Omental fat pad (tissue), 4 donors: Measurements from ENCODE around the gene ZNF526. TPM values are rescaled to one million over a fixed set of nuclear protein-coding genes. Genes with fewer than 3 reads are reported as not detected.

Source experiments
- ATAC-seq: fragments of 150-250 bp; one replicate; pipeline ENCODE4 v1.9.1; 2016; ENCODE audit warnings: mild to moderate bottlenecking, moderate library complexity; ENCODE audit not compliant: low FRiP score
- DNase-seq: peaks from one replicate; pipeline ENCODE4 v3.0.0-alpha.2; 2019; ENCODE audit warnings: low spot score
- CTCF ChIP-seq, 3 donors: fragments of 450-650 bp; IDR thresholded peaks; one replicate each; pipeline ENCODE4 v1.5.1; 2016 to 2017; ENCODE audit warnings: antibody characterized with exemption in 3 of 3, mild to moderate bottlenecking in 3 of 3, moderate library complexity in 2 of 3
- total RNA-seq, 4 donors: library from RNA; depleted of rRNA; stranded (reverse); fragments of >200 nt; gene quantifications; one replicate each; pipeline ENCODE4 v1.1.0, GENCODE V29; 2016

Gene ZNF526
- total RNA-seq, 4 donors from 2014 or later: 3.2 to 7.6 (median 5.7) TPM

DNA sequence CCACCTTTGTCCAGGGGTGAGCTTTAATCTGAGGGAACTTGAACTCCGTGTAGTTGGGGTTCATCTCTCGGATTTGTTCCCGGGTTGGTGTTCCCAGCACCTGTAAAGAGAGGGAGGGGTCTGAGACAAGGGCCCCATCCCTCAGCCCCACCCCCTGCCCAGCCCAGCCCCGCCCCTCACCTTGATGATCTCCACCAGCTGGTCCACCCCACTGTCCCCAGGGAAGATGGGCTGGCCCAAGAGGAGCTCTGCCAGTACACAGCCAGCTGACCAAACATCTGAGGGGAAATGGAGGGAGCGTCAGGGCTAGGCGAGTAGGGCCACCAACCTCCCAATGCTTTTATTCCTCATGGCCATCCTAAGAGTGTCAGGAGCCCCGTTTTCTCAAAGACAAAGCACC, 13.0 kb downstream of the ZNF526 start:
- DNase-seq (no peak), ATAC-seq (no peak)
- no peak for TF ChIP-seq CTCF (IDR thresholded peaks at IDR 0.05)

GRCh38 chr19:42233678-42234292, 13.7 kb downstream of the ZNF526 start:
- DNase-seq: no peak
- no peak for ATAC-seq
- TF ChIP-seq CTCF (IDR thresholded peaks at IDR 0.05): no peak

GRCh38 chr19:42234364-42234763, 14.3 kb downstream of the ZNF526 start:
- no peak for ATAC-seq
- TF ChIP-seq CTCF (IDR thresholded peaks at IDR 0.05): no peak

DNA sequence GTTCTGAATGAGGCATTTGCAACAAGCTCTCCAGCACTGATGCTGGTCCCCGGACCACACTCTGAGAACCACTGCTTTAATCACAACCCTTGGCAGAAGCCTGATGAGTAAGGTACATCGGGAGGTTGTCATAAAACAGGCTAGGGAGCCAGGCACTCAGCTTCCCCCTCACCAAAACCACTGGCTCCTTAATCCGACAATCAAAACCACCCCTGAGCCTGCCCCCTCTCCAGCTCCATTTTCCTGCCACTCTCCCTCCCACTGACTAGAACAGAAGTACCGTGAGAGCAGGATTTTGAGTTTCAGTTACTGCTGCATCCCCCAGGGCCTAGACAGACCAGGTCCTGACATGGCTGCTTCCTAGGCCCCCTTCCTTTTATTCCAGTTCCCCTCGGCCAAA, 15.1 kb downstream of the ZNF526 start:
- no peak for ATAC-seq

More at GRCh38 chr19:42234364-42234763, 14.3 kb downstream of the ZNF526 start:
- DNase-seq: no peak

GRCh38 chr19:42239544-42240220, 19.6 kb downstream of the ZNF526 start:
- TF ChIP-seq CTCF (IDR thresholded peaks at IDR 0.05): no peak
- DNase-seq: no peak
- ATAC-seq: no peak

More for the DNA sequence above, 15.1 kb downstream of the ZNF526 start:
- no peak for TF ChIP-seq CTCF (IDR thresholded peaks at IDR 0.05)
- no peak for DNase-seq

DNA sequence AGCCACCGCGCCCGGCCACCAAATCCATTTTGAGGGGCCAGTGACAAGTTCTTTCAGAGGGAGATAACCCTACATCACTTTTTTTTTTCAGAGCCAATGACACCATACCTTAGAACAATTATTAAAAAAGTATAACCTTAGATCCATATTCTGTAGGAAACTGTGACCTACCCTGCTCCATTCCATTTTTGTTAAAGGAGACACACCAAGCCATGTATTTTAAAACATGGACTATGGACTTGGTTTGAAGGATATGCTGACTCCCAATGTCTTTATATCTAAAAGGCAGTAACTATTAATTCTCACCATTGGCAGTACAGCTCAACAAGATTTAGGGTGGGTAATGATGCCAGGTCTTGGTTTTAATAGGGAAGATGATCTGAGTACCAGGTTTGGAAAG, 21.2 kb downstream of the ZNF526 start:
- ATAC-seq: no peak
- no peak for TF ChIP-seq CTCF (IDR thresholded peaks at IDR 0.05)
- DNase-seq: no peak

DNA sequence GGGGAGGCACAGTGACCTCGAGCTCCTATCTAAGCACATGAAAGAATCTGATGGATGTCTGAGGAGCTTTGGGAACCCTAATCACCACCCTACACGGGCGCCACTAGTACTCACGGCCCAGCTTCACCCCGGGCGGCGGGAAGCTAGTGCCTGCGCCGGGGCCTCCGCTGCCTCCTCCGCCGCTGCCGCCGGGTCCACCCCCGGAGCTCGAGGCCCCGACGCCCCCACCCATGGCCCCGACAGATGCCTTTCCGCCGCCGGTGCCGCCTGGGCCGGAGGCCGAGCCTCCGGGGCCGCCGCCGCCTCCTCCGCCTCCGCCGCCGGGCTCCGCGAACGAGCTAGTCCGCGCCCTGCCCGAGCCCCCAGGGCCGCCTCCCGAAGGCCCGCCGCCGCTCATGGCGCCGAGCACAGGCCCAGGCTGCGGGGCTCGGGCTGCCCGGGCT, 22.0 kb downstream of the ZNF526 start:
- ATAC-seq: no peak
- DNase-seq: no peak
- TF ChIP-seq CTCF (IDR thresholded peaks at IDR 0.05): no peak
